Fibroblast of skin of left quadriceps (primary cell): ENCODE data around the gene RSAD1.

ENCODE experiments used
- DNase-seq, 2 experiments: peaks; one replicate each; pipeline ENCODE4 v3.0.0-alpha.2; 2013; ENCODE audit warnings: low read depth in 2 of 2

RSAD1 gene

GRCh38 chr17:50493744-50494143 is 15.1 kb downstream of the RSAD1 start:
- no peak for DNase-seq

DNA sequence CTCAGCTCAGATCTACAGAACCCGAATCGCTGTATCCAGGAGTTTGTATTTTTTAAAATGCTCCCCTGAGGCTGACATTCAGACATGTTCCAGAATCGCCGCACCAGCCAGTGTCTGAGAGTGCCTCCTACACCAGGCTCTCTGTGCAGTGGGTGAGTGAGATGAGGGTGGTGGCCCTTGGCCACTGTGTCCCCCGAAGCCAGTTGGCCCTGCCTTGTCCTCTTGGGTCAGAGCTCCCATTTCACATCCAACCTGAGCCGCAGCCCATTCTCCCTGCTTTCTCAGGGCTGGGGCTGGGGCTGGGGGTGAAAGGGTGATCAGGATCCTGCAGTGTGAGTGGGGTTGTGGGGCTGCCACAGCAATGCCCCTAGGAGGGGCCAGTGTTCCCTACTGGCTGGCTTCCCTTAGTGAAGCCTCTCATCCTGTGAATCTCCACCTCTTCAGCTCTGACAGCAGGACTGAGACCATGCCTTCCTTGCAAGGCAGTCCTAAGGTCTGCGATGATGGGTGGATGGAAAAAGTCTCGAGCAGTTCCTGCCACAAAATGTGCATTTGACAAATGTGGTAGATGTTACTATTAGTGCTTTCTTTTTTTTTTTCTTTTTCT is 16.7 kb downstream of the RSAD1 start:
- no peak for DNase-seq

- no peak for DNase-seq
Observed at GRCh38 chr17:50495918-50496317, 17.3 kb downstream of the RSAD1 start.

- DNase-seq, result no peak
Observed at GRCh38 chr17:50498021-50498874, 19.6 kb downstream of the RSAD1 start.

- no peak for DNase-seq
Observed at GRCh38 chr17:50499270-50499669, 20.6 kb downstream of the RSAD1 start.

DNA sequence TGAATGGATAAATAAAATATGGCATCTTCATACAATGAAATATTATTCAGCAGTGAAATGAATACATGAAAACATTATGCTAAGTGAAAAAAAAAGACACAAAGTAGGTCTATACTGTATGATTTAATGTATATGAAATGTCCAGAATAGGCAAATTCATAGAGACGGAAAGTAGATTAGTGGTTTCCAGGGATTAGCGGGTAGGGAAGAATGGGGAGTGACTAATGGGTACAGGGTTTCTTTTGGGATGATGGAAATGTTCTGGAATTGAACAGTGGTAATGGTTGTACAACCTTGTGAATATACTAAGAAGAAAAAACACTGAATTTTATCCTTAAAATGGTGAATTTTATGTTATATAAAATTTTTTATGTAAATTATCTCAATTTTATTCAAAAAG is 21.1 kb downstream of the RSAD1 start:
- DNase-seq, result no peak

- no peak for DNase-seq
Observed at GRCh38 chr17:50501054-50501453, 22.4 kb downstream of the RSAD1 start.

- DNase-seq, result no peak
Observed at GRCh38 chr17:50502301-50502990, 23.8 kb downstream of the RSAD1 start.

DNA sequence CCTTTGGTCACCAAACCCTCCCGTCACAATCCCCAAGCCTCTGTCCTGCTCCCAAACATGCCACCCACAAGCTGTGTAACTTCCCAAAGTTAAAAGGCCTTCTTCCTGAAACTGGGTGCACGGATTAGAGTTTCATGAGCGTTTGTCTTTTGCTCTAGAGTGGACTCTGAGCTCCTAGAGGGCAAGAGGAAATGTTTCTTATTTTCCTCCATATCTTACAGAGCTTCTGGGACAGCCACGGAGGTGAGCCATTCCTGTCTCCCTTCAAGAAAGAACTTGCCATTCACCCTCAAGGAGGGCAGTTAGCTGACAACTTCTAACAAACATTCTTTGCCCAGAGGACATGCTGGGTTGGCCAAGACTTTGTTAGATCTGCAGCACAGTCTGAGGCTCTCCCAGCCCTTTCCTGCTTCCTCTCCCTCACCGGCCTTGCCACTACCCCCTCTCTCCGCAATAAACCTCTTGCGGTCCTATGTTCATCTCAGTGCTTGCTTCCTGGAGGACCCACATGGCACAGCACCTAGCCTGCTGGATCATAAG is 27.0 kb downstream of the RSAD1 start:
- no peak for DNase-seq

DNA sequence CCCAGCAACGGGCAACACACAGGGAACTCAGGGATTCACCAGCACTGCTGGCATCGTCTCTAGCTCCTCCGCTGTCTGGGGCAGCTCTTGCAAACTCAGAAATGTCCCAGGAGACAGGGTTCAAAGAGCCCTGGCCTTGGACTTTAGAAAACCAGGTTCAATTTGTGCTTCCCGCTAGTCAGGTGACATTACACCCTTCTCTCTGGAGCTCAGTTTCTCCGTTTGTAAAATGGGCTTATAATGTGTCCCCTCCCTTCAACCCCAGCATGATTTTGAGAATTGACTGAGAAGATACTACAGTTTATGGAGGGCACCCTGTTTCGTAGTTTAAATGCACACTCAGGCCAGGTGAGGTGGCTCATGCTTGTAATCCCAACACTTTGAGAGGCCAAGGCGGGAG is 27.6 kb downstream of the RSAD1 start:
- no peak for DNase-seq

GRCh38 chr17:50507871-50508572 is 29.4 kb downstream of the RSAD1 start, which contains the start of gene MYCBPAP:
Gene MYCBPAP, plus strand, starts transcription at chr17:50508439. Its CDS starts 236 bp downstream, at chr17:50508675.
- DNase-seq, result peak; percentile 59 to 65

- DNase-seq, result no peak
Observed at GRCh38 chr17:50508573-50509460, 30.2 kb downstream of the RSAD1 start.

GRCh38 chr17:50511058-50511457 is 32.4 kb downstream of the RSAD1 start:
- DNase-seq, result no peak

DNA sequence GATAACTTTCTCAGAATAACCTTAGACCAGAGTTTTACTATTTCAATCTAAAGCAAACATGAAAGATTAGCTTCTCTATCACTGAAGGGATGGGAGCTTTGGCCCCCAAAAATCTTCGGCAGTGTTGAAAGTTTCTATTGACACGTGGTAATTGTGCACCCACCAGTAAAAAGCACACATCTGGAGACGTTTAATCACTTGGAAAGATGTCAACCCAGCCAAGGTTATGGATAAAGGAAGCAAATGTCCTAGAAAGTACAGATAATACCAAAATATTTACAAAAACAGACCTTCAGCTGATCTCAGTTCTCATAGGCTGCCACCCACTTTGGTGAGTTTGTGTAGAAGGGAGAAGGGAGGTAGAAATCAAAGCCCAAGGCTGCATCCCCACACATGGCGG is 34.8 kb downstream of the RSAD1 start:
- DNase-seq, result no peak

DNA sequence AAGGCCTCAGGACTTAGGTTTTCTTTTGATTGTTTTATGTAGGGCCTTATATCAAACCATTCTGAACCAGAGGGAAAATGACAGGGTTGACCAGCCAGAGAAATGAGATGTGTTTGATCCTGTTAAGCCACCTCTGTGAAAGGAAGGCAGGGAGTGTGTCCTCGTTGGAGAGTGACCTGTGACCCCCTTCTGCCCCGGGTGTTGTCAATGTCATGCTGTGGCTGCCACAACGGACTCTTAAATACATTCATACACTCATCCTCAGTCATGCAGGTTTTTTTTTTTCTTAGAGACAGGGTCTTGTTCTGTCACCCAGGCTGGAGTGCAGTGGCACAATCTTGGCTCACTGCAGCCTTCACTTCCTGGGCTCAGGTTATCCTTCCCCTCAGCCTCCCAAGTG is 35.7 kb downstream of the RSAD1 start:
- DNase-seq, result no peak

DNA sequence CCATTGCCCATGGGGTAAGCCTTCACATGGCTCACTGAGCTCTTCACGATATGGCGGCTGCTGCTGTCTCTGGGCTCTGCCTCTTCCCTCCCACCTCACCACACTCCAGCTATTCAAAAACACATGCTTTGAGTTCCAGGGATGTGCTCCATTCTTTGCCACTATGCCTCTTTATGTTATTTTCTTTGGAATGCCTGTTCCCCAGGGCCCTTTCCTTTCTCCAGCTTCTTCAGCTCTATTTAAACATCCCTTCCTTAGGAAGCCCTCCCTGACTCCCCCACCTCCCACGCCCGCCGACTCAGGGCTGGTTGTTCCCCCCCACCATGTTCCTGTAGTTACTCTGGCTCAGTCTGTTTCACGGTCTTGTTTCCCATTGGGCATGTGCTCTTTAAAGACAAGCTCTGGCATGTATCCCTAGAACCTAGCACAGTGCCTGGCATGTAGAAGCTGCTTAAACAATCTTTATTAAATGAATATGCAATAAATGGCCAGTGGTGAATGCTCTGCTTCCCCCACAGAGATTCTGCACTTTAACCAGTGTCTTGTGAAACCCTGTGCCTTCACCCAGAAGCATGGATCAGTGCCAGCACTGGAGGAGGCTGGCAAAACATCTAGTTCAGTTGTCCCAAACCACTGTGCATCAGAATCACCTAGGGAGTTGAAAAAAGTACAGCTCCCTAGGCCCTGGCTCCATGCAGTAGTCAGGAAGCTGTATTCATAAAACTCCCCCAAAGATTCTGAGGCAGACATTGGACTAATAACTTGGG is 36.5 kb downstream of the RSAD1 start:
- DNase-seq, result no peak

DNA sequence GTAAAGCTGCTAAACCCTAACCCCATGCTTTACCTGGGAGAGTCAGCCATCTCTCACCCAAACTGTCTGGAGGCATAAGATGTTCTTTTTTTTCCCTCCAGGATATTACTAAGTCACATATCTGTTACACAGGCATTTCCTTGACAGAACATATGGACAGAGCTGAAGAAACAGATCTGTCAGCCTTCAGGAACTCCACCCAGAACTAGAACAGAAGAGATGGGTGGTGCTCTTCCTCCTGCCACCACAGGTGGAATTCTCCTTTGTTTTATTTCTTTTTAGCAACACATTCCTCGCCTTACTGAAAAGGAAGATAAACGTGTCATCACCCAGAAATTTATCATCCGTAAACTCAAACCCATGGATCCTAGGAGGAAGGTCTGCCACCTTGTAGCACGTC is 38.4 kb downstream of the RSAD1 start:
- DNase-seq, result no peak

GRCh38 chr17:50517504-50518383 is 39.1 kb downstream of the RSAD1 start:
- no peak for DNase-seq
